Measurements from ENCODE around the gene BBS2.
A peak's percentile ranks its signal among the peaks of the same experiment; 100 is the strongest.

BBS2 gene

GRCh38 chr16:56462064-56462796 lies 57.6 kb downstream of the BBS2 start:
- H3K27ac Mint-ChIP-seq (ENCODE audit: low read depth): no peak overlapping the region
- H3K27me3 Mint-ChIP-seq: no peaks in the 10 kb centered on the region
- H3K4me3 Mint-ChIP-seq: no peak overlapping the region
- DNase-seq (ENCODE audit: low spot score in 2 of 2) (no peak), ATAC-seq (replicated peaks; ENCODE audit: extremely low read depth, poor library complexity, severe bottlenecking) (no peak)
- peaks cover 5% of the 10 kb centered on the region for H3K4me1 Mint-ChIP-seq
- no peaks in the 10 kb centered on the region for H3K9me3 Mint-ChIP-seq
- H3K36me3 Mint-ChIP-seq (ENCODE audit: insufficient read depth): peaks cover 49% of the 10 kb centered on the region

- Mint-ChIP-seq H3K4me3 (no peak overlapping the region), H3K27me3 (no peaks in the 10 kb centered on the region), H3K36me3 (ENCODE audit: insufficient read depth) (peaks cover 54% of the 10 kb centered on the region), H3K27ac (ENCODE audit: low read depth) (no peak overlapping the region), H3K9me3 (no peaks in the 10 kb centered on the region), H3K4me1 (peaks cover 5% of the 10 kb centered on the region)
- DNase-seq (ENCODE audit: low spot score in 2 of 2) (no peak), ATAC-seq (replicated peaks; ENCODE audit: extremely low read depth, poor library complexity, severe bottlenecking) (no peak)
Measured at GRCh38 chr16:56460101-56460500, 59.7 kb downstream of the BBS2 start.

GRCh38 chr16:56457927-56458470 lies 61.8 kb downstream of the BBS2 start:
- H3K4me1 Mint-ChIP-seq: peaks cover 6% of the 10 kb centered on the region
- ATAC-seq (replicated peaks; ENCODE audit: extremely low read depth, poor library complexity, severe bottlenecking): no peak
- H3K9me3 Mint-ChIP-seq: no peaks in the 10 kb centered on the region
- H3K36me3 Mint-ChIP-seq (ENCODE audit: insufficient read depth): peaks cover 54% of the 10 kb centered on the region
- H3K27ac Mint-ChIP-seq (ENCODE audit: low read depth): no peak overlapping the region
- no peak for DNase-seq (ENCODE audit: low spot score in 2 of 2)
- H3K27me3 Mint-ChIP-seq: no peaks in the 10 kb centered on the region
- no peak overlapping the region for H3K4me3 Mint-ChIP-seq

- H3K27me3 Mint-ChIP-seq: no peaks in the 10 kb centered on the region
- H3K4me3 Mint-ChIP-seq: peak overlapping the region; percentile 92
- peak overlapping the region; percentile 95 for H3K27ac Mint-ChIP-seq (ENCODE audit: low read depth)
- H3K4me1 Mint-ChIP-seq: peaks cover 55% of the 10 kb centered on the region
- ATAC-seq (replicated peaks; ENCODE audit: extremely low read depth, poor library complexity, severe bottlenecking) (peak; percentile 26), DNase-seq (ENCODE audit: low spot score in 2 of 2) (no peak)
- peaks cover 47% of the 10 kb centered on the region for H3K36me3 Mint-ChIP-seq (ENCODE audit: insufficient read depth)
- no peaks in the 10 kb centered on the region for H3K9me3 Mint-ChIP-seq
Measured at GRCh38 chr16:56451753-56452689, 67.8 kb downstream of the BBS2 start.

GRCh38 chr16:56450986-56451752 lies 68.7 kb downstream of the BBS2 start, which contains the start of the genes NUDT21 and OGFOD1:
Gene NUDT21 (minus strand): TSS chr16:56451332. CDS start chr16:56451202, 130 bp downstream.
Gene OGFOD1 (plus strand): TSS chr16:56451554. CDS start chr16:56451613, 59 bp downstream.
- ATAC-seq (replicated peaks; ENCODE audit: extremely low read depth, poor library complexity, severe bottlenecking) (peak; percentile 98), DNase-seq (ENCODE audit: low spot score in 2 of 2) (peak; percentile 74 to 88)
- Mint-ChIP-seq H3K4me1 (peaks cover 55% of the 10 kb centered on the region), H3K27ac (ENCODE audit: low read depth) (peak within 1 kb of the TSS; percentile 95), H3K4me3 (peak within 1 kb of the TSS; percentile 92), H3K9me3 (no peaks in the 10 kb centered on the region), H3K36me3 (ENCODE audit: insufficient read depth) (peaks cover 49% of the 10 kb centered on the region), H3K27me3 (no peaks in the 10 kb centered on the region)

- Mint-ChIP-seq H3K4me1 (peaks cover 55% of the 10 kb centered on the region), H3K4me3 (peak overlapping the region; percentile 92), H3K27ac (ENCODE audit: low read depth) (peak overlapping the region; percentile 95), H3K9me3 (no peaks in the 10 kb centered on the region), H3K27me3 (no peaks in the 10 kb centered on the region), H3K36me3 (ENCODE audit: insufficient read depth) (peaks cover 49% of the 10 kb centered on the region)
- no peak for DNase-seq (ENCODE audit: low spot score in 2 of 2)
- ATAC-seq (replicated peaks; ENCODE audit: extremely low read depth, poor library complexity, severe bottlenecking): no peak
Measured at GRCh38 chr16:56450275-56450985, 69.4 kb downstream of the BBS2 start.

- DNase-seq (ENCODE audit: low spot score in 2 of 2): no peak
- H3K27me3 Mint-ChIP-seq: no peaks in the 10 kb centered on the region
- H3K36me3 Mint-ChIP-seq (ENCODE audit: insufficient read depth): peaks cover 46% of the 10 kb centered on the region
- H3K27ac Mint-ChIP-seq (ENCODE audit: low read depth): no peak overlapping the region
- peaks cover 49% of the 10 kb centered on the region for H3K4me1 Mint-ChIP-seq
- H3K9me3 Mint-ChIP-seq: no peaks in the 10 kb centered on the region
- H3K4me3 Mint-ChIP-seq: no peak overlapping the region
- ATAC-seq (replicated peaks; ENCODE audit: extremely low read depth, poor library complexity, severe bottlenecking): no peak
Measured at GRCh38 chr16:56448005-56448404, 71.8 kb downstream of the BBS2 start.

GRCh38 chr16:56447286-56447685 lies 72.5 kb downstream of the BBS2 start:
- H3K4me1 Mint-ChIP-seq: peaks cover 51% of the 10 kb centered on the region

GRCh38 chr16:56438038-56438437 lies 81.8 kb downstream of the BBS2 start:
- Mint-ChIP-seq H3K27ac (ENCODE audit: low read depth) (no peak overlapping the region), H3K4me3 (no peak overlapping the region), H3K36me3 (ENCODE audit: insufficient read depth) (peaks cover 49% of the 10 kb centered on the region), H3K9me3 (no peaks in the 10 kb centered on the region), H3K4me1 (peaks cover 23% of the 10 kb centered on the region), H3K27me3 (no peaks in the 10 kb centered on the region)
- ATAC-seq (replicated peaks; ENCODE audit: extremely low read depth, poor library complexity, severe bottlenecking) (no peak), DNase-seq (ENCODE audit: low spot score in 2 of 2) (no peak)

More at GRCh38 chr16:56447286-56447685, 72.5 kb downstream of the BBS2 start:
- DNase-seq (ENCODE audit: low spot score in 2 of 2) (no peak), ATAC-seq (replicated peaks; ENCODE audit: extremely low read depth, poor library complexity, severe bottlenecking) (no peak)
- Mint-ChIP-seq H3K36me3 (ENCODE audit: insufficient read depth) (peaks cover 49% of the 10 kb centered on the region), H3K4me3 (no peak overlapping the region), H3K27ac (ENCODE audit: low read depth) (no peak overlapping the region), H3K27me3 (no peaks in the 10 kb centered on the region), H3K9me3 (no peaks in the 10 kb centered on the region)

GRCh38 chr16:56436258-56436657 lies 83.6 kb downstream of the BBS2 start:
- Mint-ChIP-seq H3K4me3 (no peak overlapping the region), H3K27ac (ENCODE audit: low read depth) (peak overlapping the region; percentile 46), H3K36me3 (ENCODE audit: insufficient read depth) (peaks cover 40% of the 10 kb centered on the region), H3K27me3 (no peaks in the 10 kb centered on the region), H3K4me1 (peaks cover 10% of the 10 kb centered on the region), H3K9me3 (no peaks in the 10 kb centered on the region)
- ATAC-seq (replicated peaks; ENCODE audit: extremely low read depth, poor library complexity, severe bottlenecking): no peak
- no peak for DNase-seq (ENCODE audit: low spot score in 2 of 2)
